ENCODE measurements around the gene FSD1.

DNA sequence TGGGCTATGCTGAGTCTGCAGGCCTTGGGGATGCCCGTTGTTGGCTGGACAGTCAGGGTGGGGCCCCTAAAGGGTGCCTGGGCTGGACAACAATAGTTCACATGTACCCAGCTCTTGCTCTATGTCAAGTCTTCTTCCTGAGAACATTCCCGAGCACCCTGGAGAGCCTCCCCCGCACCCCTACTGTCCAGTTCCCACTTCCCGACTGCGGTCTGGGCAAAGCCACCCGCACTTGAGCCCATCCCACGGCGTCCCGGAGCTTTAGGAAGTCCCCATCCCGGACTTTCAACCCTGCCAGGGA lies 37.9 kb downstream of the FSD1 start:
- TF ChIP-seq, protein P1, sequence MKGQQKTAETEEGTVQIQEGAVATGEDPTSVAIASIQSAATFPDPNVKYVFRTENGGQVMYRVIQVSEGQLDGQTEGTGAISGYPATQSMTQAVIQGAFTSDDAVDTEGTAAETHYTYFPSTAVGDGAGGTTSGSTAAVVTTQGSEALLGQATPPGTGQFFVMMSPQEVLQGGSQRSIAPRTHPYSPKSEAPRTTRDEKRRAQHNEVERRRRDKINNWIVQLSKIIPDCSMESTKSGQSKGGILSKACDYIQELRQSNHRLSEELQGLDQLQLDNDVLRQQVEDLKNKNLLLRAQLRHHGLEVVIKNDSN (CRISPR knock-in tag; IDR thresholded peaks at IDR 0.05) = no peak
- TF ChIP-seq ZNF707 (CRISPR knock-in tag; conservative IDR thresholded peaks at IDR 0.05) (no peak), MYC (IDR thresholded peaks at IDR 0.05; ENCODE audit: low read depth, low read length) (no peak; the same call in 1 of the 2 replicates), MYC (CRISPR knock-in tag; IDR thresholded peaks at IDR 0.05; ENCODE audit: borderline replicate concordance, low read depth) (no peak; the same call in 1 of the 2 replicates), CBFB (CRISPR knock-in tag; IDR thresholded peaks at IDR 0.05) (no peak), HCFC1 (IDR thresholded peaks at IDR 0.05; ENCODE audit: low read depth, low read length) (no peak), BRD4 (IDR thresholded peaks at IDR 0.05) (no peak), YY1 (IDR thresholded peaks at IDR 0.05; ENCODE audit: borderline replicate concordance in 1 of 3, control insufficient read depth in 1 of 3, extremely low read depth in 1 of 3, insufficient read depth in 3 of 3, insufficient read length in 1 of 3, insufficient replicate concordance in 2 of 3, low read depth in 1 of 3, low read length in 2 of 3) (no peak), PHTF2 (CRISPR knock-in tag; IDR thresholded peaks at IDR 0.05) (no peak), NFXL1 (CRISPR knock-in tag; IDR thresholded peaks at IDR 0.05) (no peak), CHD4 (IDR thresholded peaks at IDR 0.05; ENCODE audit: insufficient read depth, insufficient replicate concordance, low read depth, low read length, poor library complexity, severe bottlenecking) (no peak)
- TF ChIP-seq, protein P2, sequence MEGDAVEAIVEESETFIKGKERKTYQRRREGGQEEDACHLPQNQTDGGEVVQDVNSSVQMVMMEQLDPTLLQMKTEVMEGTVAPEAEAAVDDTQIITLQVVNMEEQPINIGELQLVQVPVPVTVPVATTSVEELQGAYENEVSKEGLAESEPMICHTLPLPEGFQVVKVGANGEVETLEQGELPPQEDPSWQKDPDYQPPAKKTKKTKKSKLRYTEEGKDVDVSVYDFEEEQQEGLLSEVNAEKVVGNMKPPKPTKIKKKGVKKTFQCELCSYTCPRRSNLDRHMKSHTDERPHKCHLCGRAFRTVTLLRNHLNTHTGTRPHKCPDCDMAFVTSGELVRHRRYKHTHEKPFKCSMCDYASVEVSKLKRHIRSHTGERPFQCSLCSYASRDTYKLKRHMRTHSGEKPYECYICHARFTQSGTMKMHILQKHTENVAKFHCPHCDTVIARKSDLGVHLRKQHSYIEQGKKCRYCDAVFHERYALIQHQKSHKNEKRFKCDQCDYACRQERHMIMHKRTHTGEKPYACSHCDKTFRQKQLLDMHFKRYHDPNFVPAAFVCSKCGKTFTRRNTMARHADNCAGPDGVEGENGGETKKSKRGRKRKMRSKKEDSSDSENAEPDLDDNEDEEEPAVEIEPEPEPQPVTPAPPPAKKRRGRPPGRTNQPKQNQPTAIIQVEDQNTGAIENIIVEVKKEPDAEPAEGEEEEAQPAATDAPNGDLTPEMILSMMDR (IDR thresholded peaks at IDR 0.05 in 2 of 3, conservative IDR thresholded peaks at IDR 0.05 in 1 of 3; ENCODE audit: insufficient read depth in 2 of 3, low read depth in 1 of 3, low read length in 3 of 3) = 0 out of 6 replicates have a peak, but pooled peaks of 1 of the 3 experiments have one; percentile 8
- TF ChIP-seq, protein P3, sequence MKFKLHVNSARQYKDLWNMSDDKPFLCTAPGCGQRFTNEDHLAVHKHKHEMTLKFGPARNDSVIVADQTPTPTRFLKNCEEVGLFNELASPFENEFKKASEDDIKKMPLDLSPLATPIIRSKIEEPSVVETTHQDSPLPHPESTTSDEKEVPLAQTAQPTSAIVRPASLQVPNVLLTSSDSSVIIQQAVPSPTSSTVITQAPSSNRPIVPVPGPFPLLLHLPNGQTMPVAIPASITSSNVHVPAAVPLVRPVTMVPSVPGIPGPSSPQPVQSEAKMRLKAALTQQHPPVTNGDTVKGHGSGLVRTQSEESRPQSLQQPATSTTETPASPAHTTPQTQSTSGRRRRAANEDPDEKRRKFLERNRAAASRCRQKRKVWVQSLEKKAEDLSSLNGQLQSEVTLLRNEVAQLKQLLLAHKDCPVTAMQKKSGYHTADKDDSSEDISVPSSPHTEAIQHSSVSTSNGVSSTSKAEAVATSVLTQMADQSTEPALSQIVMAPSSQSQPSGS (CRISPR knock-in tag; IDR thresholded peaks at IDR 0.05) = no peak
